GM10248 (cell line): ENCODE measurements around the gene EIF4G3.

Experiments used
- CTCF ChIA-PET: fragments of 300-600 bp; sonication (Branson Sonifier 250); formaldehyde crosslinking; extraction: SDS; loops from one replicate; lab custom pipeline; 2021; ENCODE audit warnings: antibody characterized with exemption; lab: Yijun Ruan, JAX
- POLR2A ChIA-PET: fragments of 350-650 bp; sonication (Branson Sonifier 250); formaldehyde crosslinking; extraction: SDS; loops from one replicate; lab custom pipeline; 2020; ENCODE audit warnings: antibody characterized with exemption; lab: Yijun Ruan, JAX
- DNase-seq: peaks from one replicate; pipeline ENCODE4 v3.0.0; 2012; ENCODE audit errors: extremely low spot score
- CTCF ChIP-seq: IDR thresholded peaks from 2 replicates; pipeline ENCODE4 v1.5.1; 2012; ENCODE audit warnings: mild to moderate bottlenecking, low read depth; ENCODE audit errors: extremely low read depth, missing control alignments, control extremely low read depth

Gene EIF4G3

DNA sequence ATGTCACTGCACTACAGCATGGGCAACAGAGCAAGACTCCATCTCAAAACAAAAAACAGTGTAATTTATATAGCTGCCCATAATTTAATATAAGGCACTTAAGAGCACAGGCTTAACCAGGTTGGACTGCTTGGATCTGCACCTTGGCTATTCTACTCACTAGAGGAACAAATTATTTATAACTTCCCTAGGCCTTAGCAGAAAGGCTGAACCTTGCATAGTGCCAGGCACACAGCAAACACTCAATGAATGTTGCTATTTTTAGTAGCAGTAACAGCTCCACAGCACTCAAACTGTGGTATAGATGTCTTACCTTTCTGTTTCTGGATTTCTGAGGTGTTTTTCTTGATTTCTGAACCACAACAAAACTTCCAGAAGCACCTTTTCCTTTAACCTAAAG is 409.4 kb downstream of the EIF4G3 start:
- ChIA-PET CTCF (interaction anchor here (1.0 kb wide), 1 partner anchor 11 kb away, joined by 3 read pairs; no protein-coding TSS in a partner anchor), POLR2A (no interaction called here)
- no peak for DNase-seq
- no peak for TF ChIP-seq CTCF

DNA sequence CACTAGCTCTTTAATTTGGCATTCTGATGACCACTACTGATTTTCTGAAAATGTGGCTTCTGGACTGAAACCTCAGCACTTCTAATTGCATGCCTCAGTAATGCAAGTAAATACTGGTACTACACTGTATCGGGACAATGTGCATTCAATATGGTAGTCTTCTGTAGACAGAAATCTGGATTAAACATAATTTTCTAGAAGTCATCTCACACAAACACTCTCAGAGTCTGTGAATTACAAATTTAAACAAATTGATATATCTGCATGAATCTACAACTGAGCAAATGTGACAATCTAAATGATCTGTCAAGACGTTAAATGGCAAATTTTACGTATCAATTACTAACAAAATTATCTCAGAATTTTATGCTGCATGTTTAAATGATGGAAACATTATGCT is 413.3 kb downstream of the EIF4G3 start:
- no peak for TF ChIP-seq CTCF
- POLR2A ChIA-PET, result no interaction called here
- no peak for DNase-seq
- CTCF ChIA-PET, result no interaction called here

DNA sequence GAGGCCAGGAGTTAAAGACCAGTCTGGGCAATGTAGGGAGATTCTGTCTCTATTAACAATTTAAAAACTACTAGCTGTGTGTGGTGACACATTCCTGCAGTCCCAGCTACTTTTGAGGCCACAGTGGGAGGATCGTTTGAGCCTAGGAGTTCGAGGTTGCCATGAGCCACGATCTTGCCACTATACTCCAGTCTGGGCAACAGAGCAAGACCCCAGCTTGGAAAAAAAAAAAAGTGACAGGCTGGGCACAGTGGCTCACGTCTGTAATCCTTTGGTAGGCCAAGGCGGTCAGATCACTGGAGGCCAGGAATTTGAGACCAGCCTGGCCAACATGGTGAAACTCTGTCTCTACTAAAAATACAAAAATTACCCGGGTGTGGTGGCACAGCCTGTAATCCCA is 416.4 kb downstream of the EIF4G3 start:
- TF ChIP-seq CTCF, result no peak
- no peak for DNase-seq
- ChIA-PET POLR2A (no interaction called here), CTCF (no interaction called here)
